Measurements from ENCODE around the gene MOK. TPM values are rescaled to one million over a fixed set of nuclear protein-coding genes. Genes with fewer than 3 reads are reported as not detected.

MOK gene
- total RNA-seq, 6 experiments from 2014 or later = 2.7 to 4.7 (median 3.8) TPM

DNA sequence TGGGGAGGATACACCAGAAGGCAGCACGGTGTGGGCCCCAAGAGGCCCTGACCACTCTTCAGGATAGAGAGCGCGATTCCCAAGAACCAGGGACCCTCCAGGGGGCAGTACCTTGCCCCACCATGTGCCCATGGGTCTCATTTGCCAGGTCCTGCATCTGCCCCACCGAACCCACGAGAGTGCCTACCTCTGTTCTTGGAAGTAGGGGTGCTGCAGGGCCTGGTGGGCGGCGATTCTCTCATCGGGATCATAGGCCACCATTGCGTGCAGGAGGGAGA, 72.7 kb downstream of the MOK start:
- TF ChIP-seq, protein P1, sequence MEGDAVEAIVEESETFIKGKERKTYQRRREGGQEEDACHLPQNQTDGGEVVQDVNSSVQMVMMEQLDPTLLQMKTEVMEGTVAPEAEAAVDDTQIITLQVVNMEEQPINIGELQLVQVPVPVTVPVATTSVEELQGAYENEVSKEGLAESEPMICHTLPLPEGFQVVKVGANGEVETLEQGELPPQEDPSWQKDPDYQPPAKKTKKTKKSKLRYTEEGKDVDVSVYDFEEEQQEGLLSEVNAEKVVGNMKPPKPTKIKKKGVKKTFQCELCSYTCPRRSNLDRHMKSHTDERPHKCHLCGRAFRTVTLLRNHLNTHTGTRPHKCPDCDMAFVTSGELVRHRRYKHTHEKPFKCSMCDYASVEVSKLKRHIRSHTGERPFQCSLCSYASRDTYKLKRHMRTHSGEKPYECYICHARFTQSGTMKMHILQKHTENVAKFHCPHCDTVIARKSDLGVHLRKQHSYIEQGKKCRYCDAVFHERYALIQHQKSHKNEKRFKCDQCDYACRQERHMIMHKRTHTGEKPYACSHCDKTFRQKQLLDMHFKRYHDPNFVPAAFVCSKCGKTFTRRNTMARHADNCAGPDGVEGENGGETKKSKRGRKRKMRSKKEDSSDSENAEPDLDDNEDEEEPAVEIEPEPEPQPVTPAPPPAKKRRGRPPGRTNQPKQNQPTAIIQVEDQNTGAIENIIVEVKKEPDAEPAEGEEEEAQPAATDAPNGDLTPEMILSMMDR (IDR thresholded peaks at IDR 0.05) = no peak
- no peak for TF ChIP-seq POLR2A (IDR thresholded peaks at IDR 0.05)
- H3K4me1 ChIP-seq = no peaks in the 10 kb centered on the region
- H3K4me3 ChIP-seq = no peak overlapping the region
- H3K27ac ChIP-seq = no peak overlapping the region
- no peak for DNase-seq
- no peaks in the 10 kb centered on the region for H3K27me3 ChIP-seq
- ATAC-seq = no peak
- no peaks in the 10 kb centered on the region for H3K36me3 ChIP-seq
- intact Hi-C loops (cut with DNase I) = loop anchor here (5.0 kb wide), 1 partner anchor 80 kb away; no protein-coding TSS in a partner anchor
- 83% methylated on average over 4 of the region's 9 CpGs for WGBS (ENCODE audit: insufficient coverage, low coverage, low lambda C conversion rate, missing lambda C conversion rate)
- H3K9me3 ChIP-seq = no peaks in the 10 kb centered on the region

DNA sequence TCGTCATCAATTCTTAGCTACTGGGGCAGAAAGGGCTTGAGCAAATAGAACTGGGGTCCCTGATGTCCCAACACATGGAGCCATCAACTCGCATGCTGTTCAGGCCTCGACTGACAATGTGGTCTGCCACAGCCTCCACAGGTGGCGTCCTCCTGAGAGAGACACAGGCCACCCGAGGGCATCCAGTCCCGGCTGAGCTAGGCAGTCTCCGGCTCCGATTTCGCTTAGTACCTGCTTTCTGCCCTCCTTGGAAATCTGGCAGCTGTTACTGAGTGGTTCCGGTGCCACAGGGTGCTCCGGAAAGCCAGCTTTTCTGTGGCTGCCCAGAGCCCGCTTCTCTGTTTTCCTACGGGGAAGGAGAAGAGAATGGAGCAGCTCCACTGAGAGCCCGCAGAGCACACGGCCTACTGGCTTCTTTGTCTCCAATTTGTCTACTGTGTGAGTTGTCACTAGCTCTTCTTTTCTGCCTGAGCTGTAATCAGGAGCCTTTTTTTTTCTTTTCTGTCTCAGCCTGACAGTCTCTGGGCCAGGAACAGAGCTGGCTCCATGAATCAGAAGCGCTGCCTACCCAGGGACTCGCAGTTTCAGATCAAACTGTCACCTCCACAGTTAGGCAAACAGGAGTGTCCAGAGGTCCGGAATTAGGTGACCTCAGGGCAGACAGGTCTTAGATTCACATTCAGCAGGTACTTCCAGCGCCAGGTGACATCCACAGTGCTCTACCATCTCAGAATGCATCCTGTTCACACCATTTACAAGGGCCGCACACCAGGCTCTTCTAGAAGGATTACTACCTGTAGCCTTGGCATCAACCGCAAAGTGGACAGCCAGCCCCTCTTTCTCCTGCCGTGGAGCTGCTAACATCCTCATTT, 73.3 kb downstream of the MOK start:
- no peak overlapping the region for H3K27ac ChIP-seq
- intact Hi-C loops (cut with DNase I) = loop anchor here (5.0 kb wide), 1 partner anchor 81 kb away; no protein-coding TSS in a partner anchor
- ATAC-seq = no peak
- H3K36me3 ChIP-seq = no peaks in the 10 kb centered on the region
- 75% methylated on average over 13 of the region's 22 CpGs for WGBS (ENCODE audit: insufficient coverage, low coverage, low lambda C conversion rate, missing lambda C conversion rate)
- TF ChIP-seq POLR2A (IDR thresholded peaks at IDR 0.05) = no peak
- TF ChIP-seq, protein P1 (IDR thresholded peaks at IDR 0.05) = no peak
- no peaks in the 10 kb centered on the region for H3K27me3 ChIP-seq
- no peak for DNase-seq
- H3K9me3 ChIP-seq = no peaks in the 10 kb centered on the region
- H3K4me3 ChIP-seq = no peak overlapping the region
- H3K4me1 ChIP-seq = no peaks in the 10 kb centered on the region

DNA sequence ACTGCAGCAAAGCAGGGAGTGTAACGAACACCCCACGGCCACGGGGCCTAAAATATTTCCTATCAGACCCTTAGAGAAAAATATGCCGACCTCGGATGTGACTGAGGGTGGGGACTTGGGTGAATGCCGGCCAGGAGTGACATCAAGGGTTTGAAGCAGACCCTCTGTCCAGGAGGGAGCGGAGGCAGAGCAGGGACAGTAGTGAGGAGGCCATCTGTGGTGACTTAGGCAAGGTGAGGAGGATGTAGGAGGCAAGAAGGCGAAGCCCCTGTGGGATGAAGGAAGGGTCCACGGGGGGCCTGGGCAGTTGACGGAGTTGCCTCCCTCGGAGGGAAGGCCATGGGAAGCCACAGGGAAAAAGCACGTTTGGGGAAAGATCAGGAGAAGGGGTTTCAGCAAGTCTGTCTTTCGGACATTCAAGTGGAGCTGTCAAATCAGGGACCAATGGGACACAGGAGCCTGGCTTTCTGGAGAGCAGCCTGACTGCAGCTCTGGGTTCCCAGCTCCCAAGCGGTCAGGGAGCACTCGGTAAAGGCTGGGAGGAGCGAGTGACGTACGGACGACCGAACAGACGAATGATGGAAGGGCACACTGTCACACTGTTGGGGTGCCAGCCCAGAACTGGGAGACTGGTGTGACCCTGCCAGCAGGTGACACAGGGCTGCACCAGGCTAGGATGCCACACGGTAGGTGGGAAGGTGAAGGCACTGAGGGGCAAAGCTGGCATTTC, 74.3 kb downstream of the MOK start:
- no peak for ATAC-seq
- Histone ChIP-seq H3K4me1 (no peaks in the 10 kb centered on the region), H3K27me3 (no peaks in the 10 kb centered on the region), H3K4me3 (no peak overlapping the region), H3K9me3 (no peaks in the 10 kb centered on the region), H3K27ac (no peak overlapping the region), H3K36me3 (no peaks in the 10 kb centered on the region)
- DNase-seq = no peak
- intact Hi-C loops (cut with DNase I) = loop anchor here (5.0 kb wide), 1 partner anchor 82 kb away; no protein-coding TSS in a partner anchor
- 89% methylated on average over 16 of the region's 22 CpGs for WGBS (ENCODE audit: insufficient coverage, low coverage, low lambda C conversion rate, missing lambda C conversion rate)
- TF ChIP-seq, protein P1 (IDR thresholded peaks at IDR 0.05) = no peak
- no peak for TF ChIP-seq POLR2A (IDR thresholded peaks at IDR 0.05)

DNA sequence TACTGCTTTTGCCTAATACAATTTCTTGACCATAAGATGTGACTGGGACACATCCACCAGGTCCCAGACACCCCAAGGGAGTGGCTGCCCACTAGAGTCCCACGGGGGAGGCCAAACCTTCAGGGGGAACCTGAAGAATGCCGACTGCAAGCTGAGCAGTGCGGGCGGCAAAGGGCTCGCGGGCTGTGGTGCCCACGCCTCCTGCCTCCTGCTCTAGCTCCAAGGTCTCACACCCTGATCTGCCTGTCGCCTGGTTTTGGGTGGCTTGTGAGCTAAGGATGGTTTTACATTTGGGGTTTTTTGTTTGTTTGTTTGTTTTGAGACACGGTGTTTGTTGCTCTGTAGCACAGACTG, 75.2 kb downstream of the MOK start:
- Histone ChIP-seq H3K36me3 (no peaks in the 10 kb centered on the region), H3K27me3 (no peaks in the 10 kb centered on the region), H3K4me3 (no peak overlapping the region), H3K9me3 (no peaks in the 10 kb centered on the region), H3K27ac (no peak overlapping the region), H3K4me1 (no peaks in the 10 kb centered on the region)
- ATAC-seq = no peak
- TF ChIP-seq POLR2A (IDR thresholded peaks at IDR 0.05) = no peak
- TF ChIP-seq, protein P1 (IDR thresholded peaks at IDR 0.05) = no peak
- WGBS (ENCODE audit: insufficient coverage, low coverage, low lambda C conversion rate, missing lambda C conversion rate) = 80% methylated on average over 2 of the region's 9 CpGs
- intact Hi-C loops (cut with DNase I) = loop anchor here (5.0 kb wide), 1 partner anchor 83 kb away; no protein-coding TSS in a partner anchor
- no peak for DNase-seq
